NCI-H146 (cell line): Measurements from ENCODE around the gene RPL9.
"Not testable (repeated sequence)": the region's sequence is repeated elsewhere in the genome, so short reads cannot be mapped to it uniquely, and the experiment has no call there.

Experiments
- DNase-seq: peaks from one replicate; lab custom pipeline; 2025; lab: John Stamatoyannopoulos, UW

Gene RPL9

GRCh38 chr4:39425297-39425696 lies 33.4 kb downstream of the RPL9 start:
- not testable (repeated sequence) for DNase-seq

GRCh38 chr4:39422247-39422646 lies 36.5 kb downstream of the RPL9 start:
- no peak for DNase-seq

GRCh38 chr4:39415678-39416283 lies 42.9 kb downstream of the RPL9 start:
- no peak for DNase-seq

GRCh38 chr4:39411561-39411960 lies 47.2 kb downstream of the RPL9 start:
- DNase-seq: not testable (repeated sequence)

GRCh38 chr4:39410415-39410814 lies 48.3 kb downstream of the RPL9 start:
- no peak for DNase-seq

GRCh38 chr4:39407584-39407885 lies 51.2 kb downstream of the RPL9 start:
- no peak for DNase-seq

GRCh38 chr4:39406763-39407583 lies 51.7 kb downstream of the RPL9 start, which contains the start of gene KLB:
TSS of gene KLB (plus strand) at chr4:39406930. CDS start at chr4:39406950, 20 bp downstream.
- DNase-seq: no peak
